ENCODE data around the gene CRK.

Gene CRK

DNA sequence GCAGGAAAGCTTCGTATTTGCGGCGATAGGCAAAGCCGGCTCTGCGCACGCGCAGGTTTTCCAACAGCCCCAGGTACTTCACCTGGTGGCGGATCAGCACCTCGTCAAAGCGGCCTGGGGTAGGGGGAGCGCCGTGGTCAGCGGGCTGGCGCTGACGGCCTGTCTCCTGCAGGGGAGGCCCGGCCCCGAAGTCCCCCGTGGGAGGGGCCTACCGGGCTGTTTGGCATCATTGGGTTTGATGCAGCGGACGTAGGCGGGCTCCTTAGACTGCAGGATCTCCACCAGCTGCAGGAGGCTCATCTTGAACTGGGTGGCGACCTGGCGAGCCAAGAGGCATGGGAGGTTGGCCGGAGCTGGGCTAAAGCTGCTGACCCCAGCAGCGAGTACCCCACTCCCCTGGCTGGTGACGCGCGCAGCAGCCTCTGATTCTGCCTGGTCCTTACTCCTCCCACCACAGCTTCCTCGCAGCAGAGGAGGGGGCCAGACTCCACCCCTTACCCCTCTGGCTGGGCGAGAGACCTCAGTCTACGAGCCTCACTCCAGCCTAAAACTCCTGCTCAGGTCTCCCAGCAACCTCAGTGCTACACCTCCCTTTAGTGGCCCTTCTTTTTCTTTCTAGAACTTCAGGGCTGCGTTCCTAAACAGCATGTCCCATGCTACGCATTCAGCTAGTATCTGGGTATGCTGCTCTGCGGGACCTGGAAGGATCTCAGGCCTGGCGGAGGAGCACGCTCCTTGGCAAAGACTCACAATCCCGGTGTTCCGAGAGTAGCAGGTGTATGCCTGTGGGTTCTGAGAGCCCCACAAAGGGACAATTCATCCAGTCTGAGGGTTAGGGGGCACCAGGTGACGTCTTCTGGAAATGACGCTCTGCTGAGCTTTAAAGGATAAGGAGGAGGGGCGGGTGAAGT is 16.1 kb upstream of the CRK start:
- Histone ChIP-seq H3K4me1 (ENCODE audit: control insufficient read depth, insufficient read depth, low read length) (0 out of 2 replicates have a peak, but pooled peaks cover 4% of the 10 kb centered on the region), H3K36me3 (ENCODE audit: control insufficient read depth, insufficient read depth, low read length) (peaks cover 60% of the 10 kb centered on the region), H3K9me3 (ENCODE audit: control insufficient read depth, insufficient read depth, low read depth, low read length) (no peaks in the 10 kb centered on the region), H3K4me3 (ENCODE audit: low read depth, low read length) (no peak overlapping the region), H3K27ac (ENCODE audit: low read depth, low read length) (no peak overlapping the region), H3K9ac (ENCODE audit: low read length) (no peak overlapping the region), H3K27me3 (ENCODE audit: control insufficient read depth, insufficient read depth, low read length) (no peaks in the 10 kb centered on the region)

- Histone ChIP-seq H3K4me1 (ENCODE audit: control insufficient read depth, insufficient read depth, low read length) (0 out of 2 replicates have a peak, but pooled peaks cover 4% of the 10 kb centered on the region), H3K27ac (ENCODE audit: low read depth, low read length) (no peak overlapping the region), H3K36me3 (ENCODE audit: control insufficient read depth, insufficient read depth, low read length) (peaks cover 61% of the 10 kb centered on the region), H3K9ac (ENCODE audit: low read length) (no peak overlapping the region), H3K4me3 (ENCODE audit: low read depth, low read length) (no peak overlapping the region), H3K27me3 (ENCODE audit: control insufficient read depth, insufficient read depth, low read length) (no peaks in the 10 kb centered on the region), H3K9me3 (ENCODE audit: control insufficient read depth, insufficient read depth, low read depth, low read length) (no peaks in the 10 kb centered on the region)
These were observed 15.5 kb upstream of the CRK start for GRCh38 chr17:1471490-1471889.

- no peak overlapping the region for H3K9ac ChIP-seq (ENCODE audit: low read length)
- H3K4me1 ChIP-seq (ENCODE audit: control insufficient read depth, insufficient read depth, low read length), result 0 out of 2 replicates have a peak, but pooled peaks cover 4% of the 10 kb centered on the region
- H3K9me3 ChIP-seq (ENCODE audit: control insufficient read depth, insufficient read depth, low read depth, low read length), result no peaks in the 10 kb centered on the region
- no peak overlapping the region for H3K27ac ChIP-seq (ENCODE audit: low read depth, low read length)
- no peaks in the 10 kb centered on the region for H3K27me3 ChIP-seq (ENCODE audit: control insufficient read depth, insufficient read depth, low read length)
- H3K4me3 ChIP-seq (ENCODE audit: low read depth, low read length), result no peak overlapping the region
- H3K36me3 ChIP-seq (ENCODE audit: control insufficient read depth, insufficient read depth, low read length), result peaks cover 63% of the 10 kb centered on the region
These were observed 14.9 kb upstream of the CRK start for GRCh38 chr17:1470755-1471462.

DNA sequence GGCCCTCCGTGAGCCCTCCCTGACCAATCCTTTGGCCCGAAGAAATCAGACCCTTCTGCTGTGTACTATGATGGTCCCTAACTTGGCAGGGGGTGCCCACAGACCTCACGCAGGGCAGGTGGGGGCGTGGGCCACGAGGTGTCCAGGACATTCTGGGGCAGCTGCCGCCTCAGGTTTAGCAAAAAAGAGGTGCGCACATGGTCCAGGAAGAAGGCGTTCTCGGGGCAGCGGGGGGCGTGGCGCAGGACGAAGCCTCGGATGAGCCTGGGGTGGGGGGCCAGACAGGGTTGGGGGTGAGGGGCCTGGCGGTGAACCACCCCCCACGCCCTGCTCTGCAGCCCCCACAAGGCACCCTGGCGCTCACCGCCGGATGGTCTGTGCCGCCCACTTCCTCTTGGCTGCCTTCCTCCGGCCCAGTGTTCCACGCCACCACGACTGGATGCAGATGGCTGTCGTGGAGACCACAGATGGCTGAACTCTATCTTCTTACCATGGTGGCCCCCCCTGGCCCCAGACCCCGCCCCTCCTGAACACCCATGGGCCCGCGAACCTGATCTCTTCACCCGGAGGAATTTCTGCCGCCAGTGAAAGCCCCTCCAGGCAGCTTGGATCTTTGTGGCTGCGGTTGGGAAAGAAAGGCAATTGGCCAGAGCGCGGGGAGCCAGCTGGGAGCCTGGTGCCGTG is 14.2 kb upstream of the CRK start:
- H3K27ac ChIP-seq (ENCODE audit: low read depth, low read length), result no peak overlapping the region
- no peak overlapping the region for H3K9ac ChIP-seq (ENCODE audit: low read length)
- H3K9me3 ChIP-seq (ENCODE audit: control insufficient read depth, insufficient read depth, low read depth, low read length), result no peaks in the 10 kb centered on the region
- H3K4me3 ChIP-seq (ENCODE audit: low read depth, low read length), result no peak overlapping the region
- H3K27me3 ChIP-seq (ENCODE audit: control insufficient read depth, insufficient read depth, low read length), result no peaks in the 10 kb centered on the region
- H3K4me1 ChIP-seq (ENCODE audit: control insufficient read depth, insufficient read depth, low read length), result 0 out of 2 replicates have a peak, but pooled peaks cover 4% of the 10 kb centered on the region
- peaks cover 68% of the 10 kb centered on the region for H3K36me3 ChIP-seq (ENCODE audit: control insufficient read depth, insufficient read depth, low read length)

- no peaks in the 10 kb centered on the region for H3K9me3 ChIP-seq (ENCODE audit: control insufficient read depth, insufficient read depth, low read depth, low read length)
- H3K36me3 ChIP-seq (ENCODE audit: control insufficient read depth, insufficient read depth, low read length), result peaks cover 65% of the 10 kb centered on the region
- no peak overlapping the region for H3K9ac ChIP-seq (ENCODE audit: low read length)
- no peak overlapping the region for H3K4me3 ChIP-seq (ENCODE audit: low read depth, low read length)
- H3K27ac ChIP-seq (ENCODE audit: low read depth, low read length), result no peak overlapping the region
- 0 out of 2 replicates have a peak, but pooled peaks cover 4% of the 10 kb centered on the region for H3K4me1 ChIP-seq (ENCODE audit: control insufficient read depth, insufficient read depth, low read length)
- no peaks in the 10 kb centered on the region for H3K27me3 ChIP-seq (ENCODE audit: control insufficient read depth, insufficient read depth, low read length)
These were observed 13.3 kb upstream of the CRK start for GRCh38 chr17:1469231-1469852.

GRCh38 chr17:1467898-1468492 is 12.0 kb upstream of the CRK start:
- no peaks in the 10 kb centered on the region for H3K9me3 ChIP-seq (ENCODE audit: control insufficient read depth, insufficient read depth, low read depth, low read length)
- H3K36me3 ChIP-seq (ENCODE audit: control insufficient read depth, insufficient read depth, low read length), result peaks cover 62% of the 10 kb centered on the region
- H3K27ac ChIP-seq (ENCODE audit: low read depth, low read length), result no peak overlapping the region

DNA sequence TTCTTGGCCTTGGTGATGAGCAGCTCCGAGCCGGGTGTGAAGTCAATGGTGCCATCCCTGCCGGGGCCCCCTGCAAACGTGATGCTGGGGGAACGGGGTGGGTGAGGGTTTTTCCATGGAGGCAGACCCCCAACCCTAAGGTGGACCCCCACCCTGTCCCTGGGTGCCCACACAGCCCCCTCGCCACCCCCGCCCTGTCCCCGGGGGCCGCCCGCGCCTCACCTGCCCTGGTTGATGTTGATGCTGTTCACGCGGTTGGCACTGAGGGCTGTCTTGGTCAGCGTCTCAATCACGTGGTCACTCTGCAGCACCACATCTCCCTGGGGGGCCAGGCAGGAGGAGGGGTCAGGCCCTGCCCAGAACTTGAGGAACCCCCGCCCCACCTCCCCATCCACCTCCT is 11.2 kb upstream of the CRK start:
- no peak overlapping the region for H3K27ac ChIP-seq (ENCODE audit: low read depth, low read length)
- H3K4me3 ChIP-seq (ENCODE audit: low read depth, low read length), result no peak overlapping the region
- no peaks in the 10 kb centered on the region for H3K9me3 ChIP-seq (ENCODE audit: control insufficient read depth, insufficient read depth, low read depth, low read length)
- 0 out of 2 replicates have a peak, but pooled peaks cover 4% of the 10 kb centered on the region for H3K4me1 ChIP-seq (ENCODE audit: control insufficient read depth, insufficient read depth, low read length)
- peaks cover 62% of the 10 kb centered on the region for H3K36me3 ChIP-seq (ENCODE audit: control insufficient read depth, insufficient read depth, low read length)
- no peak overlapping the region for H3K9ac ChIP-seq (ENCODE audit: low read length)
- no peaks in the 10 kb centered on the region for H3K27me3 ChIP-seq (ENCODE audit: control insufficient read depth, insufficient read depth, low read length)

More at GRCh38 chr17:1467898-1468492, 12.0 kb upstream of the CRK start:
- no peak overlapping the region for H3K4me3 ChIP-seq (ENCODE audit: low read depth, low read length)
- 0 out of 2 replicates have a peak, but pooled peaks cover 4% of the 10 kb centered on the region for H3K4me1 ChIP-seq (ENCODE audit: control insufficient read depth, insufficient read depth, low read length)
- no peaks in the 10 kb centered on the region for H3K27me3 ChIP-seq (ENCODE audit: control insufficient read depth, insufficient read depth, low read length)
- H3K9ac ChIP-seq (ENCODE audit: low read length), result no peak overlapping the region

- peaks cover 44% of the 10 kb centered on the region for H3K36me3 ChIP-seq (ENCODE audit: control insufficient read depth, insufficient read depth, low read length)
- no peaks in the 10 kb centered on the region for H3K27me3 ChIP-seq (ENCODE audit: control insufficient read depth, insufficient read depth, low read length)
- H3K9ac ChIP-seq (ENCODE audit: low read length), result no peak overlapping the region
- no peak overlapping the region for H3K27ac ChIP-seq (ENCODE audit: low read depth, low read length)
- H3K4me1 ChIP-seq (ENCODE audit: control insufficient read depth, insufficient read depth, low read length), result 0 out of 2 replicates have a peak, but pooled peaks cover 4% of the 10 kb centered on the region
- H3K9me3 ChIP-seq (ENCODE audit: control insufficient read depth, insufficient read depth, low read depth, low read length), result no peaks in the 10 kb centered on the region
- no peak overlapping the region for H3K4me3 ChIP-seq (ENCODE audit: low read depth, low read length)
These were observed 8.2 kb upstream of the CRK start for GRCh38 chr17:1464186-1464585.

DNA sequence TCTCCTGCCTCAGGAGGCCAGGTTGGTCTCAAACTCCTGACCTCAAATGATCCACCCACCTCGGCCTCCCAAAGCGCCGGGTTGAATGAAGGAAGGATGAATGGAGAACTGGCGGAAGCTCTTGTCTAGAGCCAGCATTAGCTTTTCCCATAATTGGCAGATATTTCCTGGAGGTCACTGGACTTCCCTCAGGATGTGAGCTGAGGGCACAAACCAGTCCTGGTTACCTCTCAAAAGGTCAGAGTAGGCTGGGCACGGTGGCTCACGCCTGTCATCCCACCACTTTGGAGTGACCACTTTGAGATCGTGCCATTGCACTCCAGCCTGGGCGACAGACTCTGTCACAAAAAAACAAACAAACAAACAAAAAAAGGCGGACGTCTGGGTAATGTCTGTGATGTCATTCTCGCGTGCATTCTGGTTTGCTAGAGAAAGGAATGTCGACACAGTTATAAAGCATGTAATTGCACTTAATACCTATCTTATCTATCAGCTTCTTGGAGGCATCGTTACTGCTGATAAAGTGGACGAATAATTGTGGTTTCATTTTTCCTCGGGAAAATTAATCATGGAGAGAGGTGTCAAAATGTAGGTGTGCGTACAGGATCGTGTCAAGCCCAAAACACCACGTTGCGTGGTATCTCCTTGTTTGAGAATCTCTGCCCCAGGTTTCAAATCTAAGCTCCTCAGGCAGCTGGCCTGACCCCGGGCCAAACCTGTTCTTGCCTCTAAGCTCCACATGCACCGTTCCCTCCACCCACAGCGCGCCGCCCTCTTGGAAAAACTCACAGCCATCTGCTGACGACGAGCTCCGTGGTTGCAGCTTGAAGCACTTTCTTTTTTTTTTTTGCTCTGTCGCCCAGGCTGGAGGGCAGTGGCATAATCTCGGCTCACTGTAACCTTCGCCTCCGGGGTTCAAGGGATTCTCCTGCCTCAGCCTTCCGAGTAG is 6.4 kb upstream of the CRK start:
- Histone ChIP-seq H3K9ac (ENCODE audit: low read length) (no peak overlapping the region), H3K27me3 (ENCODE audit: control insufficient read depth, insufficient read depth, low read length) (no peaks in the 10 kb centered on the region), H3K36me3 (ENCODE audit: control insufficient read depth, insufficient read depth, low read length) (peaks cover 30% of the 10 kb centered on the region), H3K4me1 (ENCODE audit: control insufficient read depth, insufficient read depth, low read length) (no peaks in the 10 kb centered on the region), H3K4me3 (ENCODE audit: low read depth, low read length) (no peak overlapping the region), H3K9me3 (ENCODE audit: control insufficient read depth, insufficient read depth, low read depth, low read length) (no peaks in the 10 kb centered on the region), H3K27ac (ENCODE audit: low read depth, low read length) (no peak overlapping the region)
